ENCODE results near the gene AMBRA1. TPM values are rescaled to one million over a fixed set of nuclear protein-coding genes. Genes with fewer than 3 reads are reported as not detected.

Gene AMBRA1
- total RNA-seq, 4 donors from 2014 or later, result 43.4 to 48.9 (median 46.3) TPM

- TF ChIP-seq, protein P1, sequence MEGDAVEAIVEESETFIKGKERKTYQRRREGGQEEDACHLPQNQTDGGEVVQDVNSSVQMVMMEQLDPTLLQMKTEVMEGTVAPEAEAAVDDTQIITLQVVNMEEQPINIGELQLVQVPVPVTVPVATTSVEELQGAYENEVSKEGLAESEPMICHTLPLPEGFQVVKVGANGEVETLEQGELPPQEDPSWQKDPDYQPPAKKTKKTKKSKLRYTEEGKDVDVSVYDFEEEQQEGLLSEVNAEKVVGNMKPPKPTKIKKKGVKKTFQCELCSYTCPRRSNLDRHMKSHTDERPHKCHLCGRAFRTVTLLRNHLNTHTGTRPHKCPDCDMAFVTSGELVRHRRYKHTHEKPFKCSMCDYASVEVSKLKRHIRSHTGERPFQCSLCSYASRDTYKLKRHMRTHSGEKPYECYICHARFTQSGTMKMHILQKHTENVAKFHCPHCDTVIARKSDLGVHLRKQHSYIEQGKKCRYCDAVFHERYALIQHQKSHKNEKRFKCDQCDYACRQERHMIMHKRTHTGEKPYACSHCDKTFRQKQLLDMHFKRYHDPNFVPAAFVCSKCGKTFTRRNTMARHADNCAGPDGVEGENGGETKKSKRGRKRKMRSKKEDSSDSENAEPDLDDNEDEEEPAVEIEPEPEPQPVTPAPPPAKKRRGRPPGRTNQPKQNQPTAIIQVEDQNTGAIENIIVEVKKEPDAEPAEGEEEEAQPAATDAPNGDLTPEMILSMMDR (IDR thresholded peaks at IDR 0.05), result no peak
- no peak for TF ChIP-seq POLR2A (IDR thresholded peaks at IDR 0.05)
- no peak for TF ChIP-seq EP300 (IDR thresholded peaks at IDR 0.05; ENCODE audit: low read depth)
- no peak for TF ChIP-seq POLR2AphosphoS5 (IDR thresholded peaks at IDR 0.05)
- no peak overlapping the region for H3K27ac ChIP-seq
- peaks cover 0 to 8% (median 3%) of the 10 kb centered on the region in 4 donors for H3K4me1 ChIP-seq
- no peaks in the 10 kb centered on the region for H3K27me3 ChIP-seq
- DNase-seq, result no peak
- H3K4me3 ChIP-seq, result no peak overlapping the region
- intact Hi-C loops (cut with DNase I; ENCODE audit: low total_unique reads) (no loop called here), in situ Hi-C loops (cut with MboI; ENCODE audit: low pct_ligation_motif_present in 1 of 4, low pct_unique_long_range_greater_than_20kb in 1 of 4, low sequenced_read_pairs in 3 of 4) (loop anchor here in 1 of 4 donors (25.0 kb wide), 1 partner anchor 115 kb away; no protein-coding TSS in a partner anchor)
- no peaks in the 10 kb centered on the region for H3K9me3 ChIP-seq
- WGBS, 2 donors (ENCODE audit: low coverage in 1 of 2), result 32 to 38% methylated on average over 7 of the region's 7 CpGs
- peaks cover 0 to 23% (median 2%) of the 10 kb centered on the region in 4 donors for H3K36me3 ChIP-seq
Measured at GRCh38 chr11:46422588-46422987, 171.2 kb downstream of the AMBRA1 start.

DNA sequence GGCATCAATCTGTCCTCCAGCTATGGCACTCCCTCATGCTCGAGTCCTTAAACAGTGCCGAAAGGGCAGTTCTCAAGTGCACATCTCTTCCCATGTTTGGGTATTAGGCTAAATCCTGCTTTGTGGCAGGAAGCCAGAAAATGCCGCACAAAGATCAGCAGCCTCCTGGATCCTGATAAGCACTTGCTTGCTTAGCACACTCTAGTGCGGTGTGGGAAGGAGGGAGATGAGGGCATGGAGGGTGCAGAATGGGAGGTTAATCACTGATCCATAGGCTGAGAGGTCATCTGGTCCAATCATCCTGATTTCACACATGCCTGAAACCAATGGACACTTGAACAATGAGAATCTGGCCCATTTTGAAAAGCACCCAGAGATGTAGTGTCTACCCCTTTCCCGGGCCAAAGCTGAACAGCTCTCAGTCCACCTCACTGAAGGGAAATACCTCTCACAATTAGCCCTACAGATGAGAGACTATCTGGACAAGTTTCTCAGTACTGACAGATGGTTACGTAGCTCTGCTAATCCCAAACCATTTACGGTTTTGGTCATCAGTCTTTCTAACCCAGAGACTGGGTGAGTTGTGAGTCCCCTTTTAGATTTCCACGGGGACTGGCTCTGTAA is 172.5 kb downstream of the AMBRA1 start:
- peaks cover 0 to 26% (median 7%) of the 10 kb centered on the region in 4 donors for H3K36me3 ChIP-seq
- peaks cover 0 to 8% (median 3%) of the 10 kb centered on the region in 4 donors for H3K4me1 ChIP-seq
- DNase-seq, result no peak
- H3K9me3 ChIP-seq, result no peaks in the 10 kb centered on the region
- TF ChIP-seq EP300 (IDR thresholded peaks at IDR 0.05; ENCODE audit: low read depth) (no peak), POLR2AphosphoS5 (IDR thresholded peaks at IDR 0.05) (no peak), POLR2A (IDR thresholded peaks at IDR 0.05) (no peak)
- TF ChIP-seq, protein P1 (IDR thresholded peaks at IDR 0.05), result no peak
- H3K27ac ChIP-seq, result no peak overlapping the region
- no peak overlapping the region for H3K4me3 ChIP-seq
- no peaks in the 10 kb centered on the region for H3K27me3 ChIP-seq
- 91 to 100% methylated on average over 2 to 8 of the region's 8 CpGs for WGBS, 2 donors (ENCODE audit: low coverage in 1 of 2)
- in situ Hi-C loops (cut with MboI; ENCODE audit: low pct_ligation_motif_present in 1 of 4, low pct_unique_long_range_greater_than_20kb in 1 of 4, low sequenced_read_pairs in 3 of 4) (loop anchor here in 1 of 4 donors (25.0 kb wide), 1 partner anchor 116 kb away; no protein-coding TSS in a partner anchor), intact Hi-C loops (cut with DNase I; ENCODE audit: low total_unique reads) (no loop called here)

GRCh38 chr11:46420513-46420912 is 173.3 kb downstream of the AMBRA1 start:
- DNase-seq, result no peak
- in situ Hi-C loops (cut with MboI; ENCODE audit: low pct_ligation_motif_present in 1 of 4, low pct_unique_long_range_greater_than_20kb in 1 of 4, low sequenced_read_pairs in 3 of 4), result loop anchor here in 1 of 4 donors (25.0 kb wide), 1 partner anchor 117 kb away; no protein-coding TSS in a partner anchor
- Histone ChIP-seq H3K27me3 (no peaks in the 10 kb centered on the region), H3K9me3 (no peaks in the 10 kb centered on the region), H3K27ac (no peak overlapping the region), H3K36me3 (peaks cover 0 to 34% (median 7%) of the 10 kb centered on the region in 4 donors), H3K4me3 (no peak overlapping the region), H3K4me1 (peaks cover 0 to 8% (median 3%) of the 10 kb centered on the region in 4 donors)
- WGBS, 2 donors (ENCODE audit: low coverage in 1 of 2), result 93% methylated on average over 1 of the region's 1 CpG; no CpG with 5 or more reads in 1 of the 2 donors
- intact Hi-C loops (cut with DNase I; ENCODE audit: low total_unique reads), result no loop called here
- no peak for TF ChIP-seq POLR2A (IDR thresholded peaks at IDR 0.05)
- TF ChIP-seq EP300 (IDR thresholded peaks at IDR 0.05; ENCODE audit: low read depth), result no peak
- no peak for TF ChIP-seq POLR2AphosphoS5 (IDR thresholded peaks at IDR 0.05)
- TF ChIP-seq, protein P1 (IDR thresholded peaks at IDR 0.05), result no peak

DNA sequence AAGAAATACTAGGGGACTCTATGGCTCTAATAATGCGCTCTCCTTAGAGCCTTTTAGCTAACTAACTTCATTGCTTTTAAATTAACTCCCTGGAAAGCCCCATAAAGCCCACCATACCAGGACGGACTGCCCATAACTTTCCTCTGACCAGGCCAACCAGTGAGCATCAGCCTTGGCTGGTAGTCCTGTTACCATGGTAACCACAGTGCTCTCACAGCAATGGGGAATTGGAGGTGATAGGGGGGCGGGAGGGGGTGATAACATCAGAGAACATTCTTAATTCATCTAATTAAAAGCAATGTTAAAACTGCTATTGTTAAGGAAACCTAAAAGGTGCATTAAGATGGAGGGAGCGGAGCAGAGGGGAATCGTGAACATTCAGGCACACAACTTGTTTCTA is 175.1 kb downstream of the AMBRA1 start:
- in situ Hi-C loops (cut with MboI; ENCODE audit: low pct_ligation_motif_present in 1 of 4, low pct_unique_long_range_greater_than_20kb in 1 of 4, low sequenced_read_pairs in 3 of 4), result loop anchor here in 1 of 4 donors (25.0 kb wide), 1 partner anchor 119 kb away; no protein-coding TSS in a partner anchor
- H3K36me3 ChIP-seq, result peaks cover 0 to 50% (median 11%) of the 10 kb centered on the region in 4 donors

More for the DNA sequence above, 175.1 kb downstream of the AMBRA1 start:
- intact Hi-C loops (cut with DNase I; ENCODE audit: low total_unique reads), result no loop called here
- Histone ChIP-seq H3K27ac (no peak overlapping the region), H3K4me1 (peaks cover 0 to 8% (median 3%) of the 10 kb centered on the region in 4 donors), H3K4me3 (no peak overlapping the region), H3K27me3 (no peaks in the 10 kb centered on the region), H3K9me3 (no peaks in the 10 kb centered on the region)
- DNase-seq, result no peak
- 93 to 94% methylated on average over 3 to 5 of the region's 5 CpGs for WGBS, 2 donors (ENCODE audit: low coverage in 1 of 2)
- TF ChIP-seq POLR2AphosphoS5 (IDR thresholded peaks at IDR 0.05) (no peak), POLR2A (IDR thresholded peaks at IDR 0.05) (no peak), EP300 (IDR thresholded peaks at IDR 0.05; ENCODE audit: low read depth) (no peak)
- TF ChIP-seq, protein P1 (IDR thresholded peaks at IDR 0.05), result no peak

Data from transverse colon (tissue), 4 donors.